Measurements from ENCODE around the gene TTYH2.

The TTYH2 gene

DNA sequence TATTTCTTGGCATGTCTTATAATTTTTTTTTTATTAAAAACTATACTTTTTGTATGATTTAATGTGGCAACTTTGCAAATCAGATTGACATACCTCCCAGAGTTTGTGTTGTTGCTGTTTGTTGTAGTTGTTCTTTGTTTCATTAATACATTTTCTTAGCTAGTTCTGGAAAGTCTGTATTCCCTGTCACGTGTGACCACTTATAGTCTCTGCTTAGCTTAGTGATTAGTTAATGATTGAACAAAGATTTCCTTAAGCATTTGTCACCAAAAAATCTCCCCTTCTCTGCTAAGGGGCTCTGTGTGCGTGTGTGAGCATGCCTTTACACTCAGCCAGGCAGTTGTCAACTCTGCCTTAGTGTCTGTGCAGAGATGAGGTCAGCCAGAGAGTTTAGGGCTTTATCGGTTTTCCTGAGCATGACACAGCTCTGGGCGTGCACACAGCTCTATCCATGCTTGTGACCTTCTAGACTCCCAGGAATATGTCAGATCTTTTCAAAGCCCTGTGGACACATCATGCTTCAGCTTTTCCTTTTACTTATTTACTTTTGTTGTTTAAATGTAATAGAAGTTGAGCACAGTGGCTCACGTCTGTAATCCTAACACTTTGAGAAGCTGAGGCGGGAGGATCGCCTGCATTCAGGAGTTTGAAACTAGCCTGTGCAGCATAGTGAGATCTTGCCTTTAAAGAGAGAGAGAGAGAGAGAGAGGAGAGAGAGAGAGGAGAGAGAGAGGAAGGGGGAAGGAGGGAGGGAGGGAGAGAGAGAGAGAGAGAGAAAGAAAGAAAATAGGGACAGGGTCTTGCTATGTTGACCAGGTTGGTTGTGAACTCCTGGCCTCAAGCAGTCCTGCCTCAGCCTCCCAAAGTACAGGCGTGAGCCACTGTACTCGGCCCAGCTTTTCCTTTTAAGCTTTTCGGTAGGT is 82.5 kb downstream of the TTYH2 start:
- intact Hi-C loops (cut with DNase I) = loop anchor here (2.0 kb wide), 1 partner anchor 85 kb away; no protein-coding TSS in a partner anchor

DNA sequence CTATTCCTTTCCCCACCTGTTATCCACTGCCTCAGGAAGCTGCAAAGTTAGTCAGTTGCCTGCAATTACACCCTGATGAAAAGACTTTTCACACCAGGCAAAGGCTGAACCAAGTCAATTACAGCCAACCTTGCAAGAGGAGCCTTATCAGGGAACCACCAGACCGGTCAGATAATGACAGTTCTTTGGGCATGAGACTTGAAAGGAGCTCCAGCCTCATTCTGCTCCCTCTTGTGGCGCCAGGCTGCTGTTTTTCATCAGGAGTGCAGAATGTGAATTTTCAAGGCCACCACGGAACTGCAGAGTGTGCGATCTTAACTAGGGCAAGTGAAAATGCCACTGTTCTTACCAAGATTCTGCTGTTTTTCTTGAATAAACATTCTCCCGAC is 83.2 kb downstream of the TTYH2 start:
- intact Hi-C loops (cut with DNase I) = loop anchor here (2.0 kb wide), 1 partner anchor 86 kb away; no protein-coding TSS in a partner anchor
- DNase-seq = peak; percentile 39 to 93 (median 83)

More for the DNA sequence above, 82.5 kb downstream of the TTYH2 start:
- no peak for DNase-seq

DNA sequence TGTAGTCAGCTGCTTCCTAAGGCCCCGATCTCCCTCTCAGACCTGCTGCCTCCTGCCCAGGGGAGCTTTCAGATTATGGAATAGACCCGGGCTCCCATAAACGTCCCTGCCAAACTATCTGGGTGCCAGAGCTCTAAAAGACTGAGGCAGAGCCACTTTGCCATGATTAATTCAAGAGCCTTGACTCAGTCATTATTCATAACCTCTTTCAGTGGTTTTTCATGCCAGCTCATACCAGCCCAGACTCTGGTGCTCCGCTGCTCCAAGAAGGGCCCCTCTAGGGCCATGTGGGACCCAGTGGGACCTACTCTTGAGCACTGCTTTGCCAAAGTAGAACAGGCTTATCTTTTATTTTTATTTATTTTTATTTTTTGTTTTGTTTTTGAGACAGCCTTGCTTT is 84.6 kb downstream of the TTYH2 start:
- DNase-seq = peak in 1 of 42 donors; percentile 58
- intact Hi-C loops (cut with DNase I) = loop anchor here (2.0 kb wide), 1 partner anchor 87 kb away; no protein-coding TSS in a partner anchor

DNA sequence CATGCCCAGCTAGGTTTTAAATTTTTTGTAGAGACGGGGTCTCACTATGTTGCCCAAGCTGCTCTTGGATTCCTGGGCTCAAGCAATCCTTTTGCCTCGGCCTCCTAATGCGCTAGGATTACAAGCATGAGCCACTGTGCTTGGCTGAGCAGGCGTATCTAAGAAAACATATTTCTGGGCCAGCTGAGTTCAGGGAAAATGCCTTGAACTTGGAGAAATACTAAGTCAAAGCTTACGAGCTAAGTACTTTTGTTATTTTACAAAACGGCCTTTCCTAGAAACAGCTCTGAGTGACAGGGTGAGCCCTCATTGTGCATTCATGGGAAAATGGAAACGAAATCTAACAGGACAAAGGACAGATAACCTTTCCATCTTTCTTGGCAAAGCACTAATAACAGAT is 85.4 kb downstream of the TTYH2 start:
- intact Hi-C loops (cut with DNase I) = no loop called here
- DNase-seq = no peak

DNA sequence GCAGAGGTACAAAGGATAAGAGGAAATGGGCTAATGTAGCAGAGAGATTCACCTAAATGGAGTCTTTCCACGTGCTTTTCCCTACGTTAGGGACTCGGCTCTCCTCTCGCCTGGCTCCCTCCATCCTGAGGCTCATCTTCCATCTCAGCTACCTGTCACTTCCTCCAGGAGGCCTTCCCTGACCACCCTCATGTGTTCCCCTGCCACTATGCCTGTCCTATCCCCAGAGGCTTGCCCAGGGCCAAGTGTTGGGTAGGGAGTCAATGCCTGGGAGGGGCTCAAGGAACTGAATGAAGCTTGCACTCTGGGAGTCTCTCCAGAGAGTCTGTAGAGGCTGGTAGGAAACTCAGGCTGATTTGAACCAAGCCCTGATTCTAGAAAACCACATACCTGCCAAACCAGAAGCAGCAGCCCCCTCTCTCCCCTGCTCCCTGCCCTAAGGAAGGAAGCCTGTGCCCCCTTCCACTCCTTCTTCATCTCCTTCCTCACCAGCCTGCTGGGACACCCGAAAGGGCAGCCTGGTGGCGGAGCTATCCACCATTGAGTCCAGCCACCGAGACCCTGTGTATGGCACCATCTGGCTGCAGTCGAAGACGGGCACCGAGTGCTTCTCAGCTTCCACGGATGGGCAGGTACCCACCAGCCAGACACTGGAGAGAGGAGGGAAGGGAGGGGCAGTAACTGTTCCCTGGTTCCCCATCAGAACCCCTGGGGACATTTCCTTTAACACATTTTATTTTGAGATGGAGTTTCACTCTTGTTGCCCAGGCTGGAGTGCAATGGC is 86.0 kb downstream of the TTYH2 start:
- intact Hi-C loops (cut with DNase I) = loop anchor here (5.0 kb wide), 1 partner anchor 158 kb away; no protein-coding TSS in a partner anchor
- peak in 1 of 42 donors; percentile 22 for DNase-seq

DNA sequence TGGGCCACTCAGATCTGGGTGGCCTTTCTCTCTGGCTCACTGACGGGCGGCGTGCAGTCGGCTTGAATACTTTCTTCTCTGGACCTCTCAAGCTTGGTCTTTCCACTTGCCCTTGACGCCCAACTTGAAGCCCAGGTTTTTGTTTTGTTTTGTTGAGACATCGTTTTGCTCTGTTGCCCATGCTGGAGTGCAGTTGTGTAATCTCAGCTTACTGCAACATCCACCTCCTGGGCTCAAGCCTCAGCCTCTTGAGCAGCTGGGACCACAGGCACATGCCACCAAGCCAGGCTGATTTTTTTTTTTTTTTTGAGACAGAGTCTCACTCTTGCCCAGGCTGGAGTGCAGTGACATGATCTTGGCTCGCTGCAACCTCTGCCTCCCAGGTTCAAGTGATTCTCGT is 89.9 kb downstream of the TTYH2 start:
- intact Hi-C loops (cut with DNase I) = loop anchor here (5.0 kb wide), 1 partner anchor 154 kb away; no protein-coding TSS in a partner anchor

DNA sequence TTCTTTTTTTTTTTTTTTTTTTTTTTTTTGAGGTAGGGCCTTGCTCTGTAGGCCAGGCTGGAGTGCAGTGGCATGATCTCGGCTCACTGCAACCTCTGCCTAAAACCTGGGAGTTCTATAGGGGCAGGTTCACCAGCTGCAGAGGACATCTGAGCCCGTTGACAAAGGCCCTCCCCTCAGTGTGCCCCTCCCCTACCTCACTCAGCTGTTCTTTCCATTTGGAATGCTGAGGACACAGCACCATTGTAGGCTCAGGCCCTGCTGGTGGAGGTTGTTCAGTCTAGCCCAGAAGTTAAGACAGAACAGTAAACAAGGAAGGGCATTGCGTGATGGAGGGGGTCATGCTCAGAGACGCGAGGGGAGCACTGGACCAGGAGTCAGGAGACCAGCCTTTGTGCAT is 90.8 kb downstream of the TTYH2 start:
- DNase-seq = no peak
- intact Hi-C loops (cut with DNase I) = loop anchor here (5.0 kb wide), 1 partner anchor 153 kb away; no protein-coding TSS in a partner anchor

More for the DNA sequence above, 89.9 kb downstream of the TTYH2 start:
- no peak for DNase-seq

DNA sequence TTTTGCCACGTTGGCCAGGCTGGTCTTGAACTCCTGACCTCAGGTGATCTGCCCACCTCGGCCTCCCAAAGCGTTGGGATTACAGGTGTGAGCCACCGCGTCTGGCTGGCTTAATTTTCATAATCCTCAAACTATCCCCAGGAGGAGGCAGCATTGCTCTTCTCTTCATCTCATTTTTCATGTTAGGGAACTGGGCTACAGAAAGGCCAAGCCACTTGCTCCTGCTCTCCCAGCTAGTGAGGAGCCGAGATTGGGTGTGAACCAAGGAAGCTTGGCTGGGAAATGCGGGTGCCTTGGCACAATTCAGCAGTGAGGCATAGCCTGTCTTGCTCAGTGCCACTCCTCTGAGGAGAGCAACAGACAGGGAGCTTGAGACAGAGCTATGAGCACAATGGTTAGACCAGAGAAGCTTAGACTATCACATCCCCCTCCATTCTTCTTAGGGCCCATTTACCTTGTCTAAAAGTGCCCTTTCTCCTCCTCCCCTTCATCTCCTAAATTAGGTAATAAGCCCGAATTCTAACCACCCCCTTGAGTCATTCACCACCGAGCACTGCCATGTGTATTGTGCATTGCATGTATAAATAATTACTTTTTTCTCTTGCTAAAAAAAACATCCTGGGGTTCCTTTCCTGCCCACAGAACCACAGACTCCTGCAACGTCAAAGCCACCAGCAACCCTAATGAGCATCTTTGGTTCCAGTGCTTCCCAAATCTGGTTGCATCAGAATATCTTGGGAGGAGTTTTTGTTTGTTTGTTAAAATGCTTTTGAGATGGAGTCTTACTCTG is 92.7 kb downstream of the TTYH2 start:
- peak in 24 of 42 donors; percentile 10 to 80 (median 47) for DNase-seq
- intact Hi-C loops (cut with DNase I) = loop anchor here (2.0 kb wide), 1 partner anchor 55 kb away; the partner anchor contains the start of gene BTBD17

DNA sequence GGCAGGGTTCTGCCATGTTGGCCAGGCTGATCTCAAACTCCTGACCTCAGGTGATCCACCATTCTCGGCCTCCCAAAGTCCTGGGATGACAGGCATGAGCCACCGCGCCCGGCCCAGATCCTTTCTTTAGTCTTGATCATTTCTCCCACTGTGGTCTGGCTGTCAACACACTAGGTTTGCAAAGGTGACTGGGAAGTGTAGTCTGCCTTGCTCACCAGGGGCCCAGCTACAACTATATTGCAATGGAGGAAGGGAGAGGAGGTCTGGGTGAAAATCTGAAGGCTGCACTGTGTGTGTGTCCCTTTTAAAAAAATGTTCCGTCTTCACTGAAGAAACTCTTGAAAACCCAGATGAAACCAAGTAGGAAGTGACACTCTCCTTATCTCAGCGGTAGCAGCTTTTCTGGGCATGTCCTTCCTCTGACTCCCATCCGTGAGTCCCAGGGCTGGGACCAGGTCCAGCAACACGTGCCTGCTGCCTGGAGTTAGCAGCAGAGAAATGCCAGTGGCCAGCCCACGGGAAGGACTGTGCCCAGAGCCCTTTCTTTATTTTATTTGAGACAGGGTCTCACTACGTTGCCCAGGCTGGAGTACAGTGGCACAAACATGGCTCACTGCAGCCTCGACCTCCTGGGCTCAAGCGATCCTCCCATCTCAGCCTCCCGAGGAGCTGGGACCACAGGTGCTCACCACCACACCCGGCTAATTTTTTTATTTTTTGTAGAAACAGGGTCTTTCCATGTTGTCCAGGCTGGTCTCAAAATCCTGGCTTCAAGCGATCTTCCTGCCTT is 94.8 kb downstream of the TTYH2 start:
- no peak for DNase-seq
- intact Hi-C loops (cut with DNase I) = loop anchor here (2.0 kb wide), 1 partner anchor 53 kb away; the partner anchor contains the start of gene BTBD17

DNA sequence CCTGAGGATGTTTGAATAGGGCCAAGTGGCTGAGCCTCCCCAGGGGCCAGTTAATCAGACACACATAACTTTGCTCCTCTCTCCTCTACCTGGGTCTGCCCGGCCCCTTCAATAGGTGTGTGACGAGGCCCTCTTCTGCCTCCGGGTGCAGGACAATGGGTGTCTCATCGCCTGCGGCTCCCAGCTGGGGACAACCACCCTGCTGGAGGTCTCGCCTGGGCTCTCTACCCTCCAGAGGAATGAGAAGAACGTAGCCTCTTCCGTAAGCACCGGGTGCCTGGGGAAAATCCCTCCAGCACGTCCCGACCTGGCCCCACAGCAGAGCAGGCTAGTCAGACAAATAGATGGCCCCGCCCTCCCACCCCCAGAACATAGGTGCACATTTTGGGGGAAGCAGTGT is 96.5 kb downstream of the TTYH2 start:
- intact Hi-C loops (cut with DNase I) = loop anchor here (5.0 kb wide), 1 partner anchor 42 kb away; no protein-coding TSS in a partner anchor
- no peak for DNase-seq
